Measurements from ENCODE around the gene CADM1.

DNA sequence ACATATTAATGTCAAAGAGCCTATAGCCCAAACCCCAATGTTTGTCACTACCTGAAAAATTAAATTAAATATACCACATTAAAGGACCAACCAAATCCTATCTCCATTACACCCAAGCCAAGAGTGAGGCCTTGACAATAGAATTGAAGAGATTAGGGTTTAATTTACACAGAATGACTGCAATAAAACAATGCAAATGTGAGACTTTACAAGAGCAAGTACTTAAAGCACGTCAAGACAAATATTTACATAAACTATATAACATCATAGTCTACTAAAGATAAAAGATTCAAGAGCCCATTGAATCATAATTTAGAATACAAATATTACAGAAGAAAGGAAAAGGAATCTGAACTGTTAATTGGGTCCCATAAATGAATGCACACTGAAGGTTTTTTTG is 85.6 kb downstream of the CADM1 start:
- TF ChIP-seq, protein P1, sequence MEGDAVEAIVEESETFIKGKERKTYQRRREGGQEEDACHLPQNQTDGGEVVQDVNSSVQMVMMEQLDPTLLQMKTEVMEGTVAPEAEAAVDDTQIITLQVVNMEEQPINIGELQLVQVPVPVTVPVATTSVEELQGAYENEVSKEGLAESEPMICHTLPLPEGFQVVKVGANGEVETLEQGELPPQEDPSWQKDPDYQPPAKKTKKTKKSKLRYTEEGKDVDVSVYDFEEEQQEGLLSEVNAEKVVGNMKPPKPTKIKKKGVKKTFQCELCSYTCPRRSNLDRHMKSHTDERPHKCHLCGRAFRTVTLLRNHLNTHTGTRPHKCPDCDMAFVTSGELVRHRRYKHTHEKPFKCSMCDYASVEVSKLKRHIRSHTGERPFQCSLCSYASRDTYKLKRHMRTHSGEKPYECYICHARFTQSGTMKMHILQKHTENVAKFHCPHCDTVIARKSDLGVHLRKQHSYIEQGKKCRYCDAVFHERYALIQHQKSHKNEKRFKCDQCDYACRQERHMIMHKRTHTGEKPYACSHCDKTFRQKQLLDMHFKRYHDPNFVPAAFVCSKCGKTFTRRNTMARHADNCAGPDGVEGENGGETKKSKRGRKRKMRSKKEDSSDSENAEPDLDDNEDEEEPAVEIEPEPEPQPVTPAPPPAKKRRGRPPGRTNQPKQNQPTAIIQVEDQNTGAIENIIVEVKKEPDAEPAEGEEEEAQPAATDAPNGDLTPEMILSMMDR (conservative IDR thresholded peaks at IDR 0.05 in 1 of 2, IDR thresholded peaks at IDR 0.05 in 1 of 2; ENCODE audit: low read depth in 1 of 2, low read length in 2 of 2) = no peak
- no peak for TF ChIP-seq EZH2 (IDR thresholded peaks at IDR 0.05; ENCODE audit: low read length, missing control alignments)
